Keratinocyte (primary cell): ENCODE data around the gene RHBDL2. TPM values are rescaled to one million over a fixed set of nuclear protein-coding genes. Genes with fewer than 3 reads are reported as not detected.
"Not testable (repeated sequence)": the region's sequence is repeated elsewhere in the genome, so short reads cannot be mapped to it uniquely, and the experiment has no call there.

Experiments
- DNase-seq: peaks from one replicate; pipeline ENCODE4 v3.0.0-alpha.2; 2011; ENCODE audit warnings: low read depth, missing footprints, low spot score
- FAIRE-seq: peaks from 2 replicates; lab custom pipeline; 2011; peaks lifted over from hg19 to GRCh38; lab: Jason Lieb, UNC
- H2AFZ ChIP-seq: 2 replicates; pipeline ENCODE4 v1.6.0; 2012; ENCODE audit warnings: low read length, control low read depth, inconsistent platforms; ENCODE audit not compliant: control insufficient read depth
- H3K27ac ChIP-seq: 2 replicates; pipeline ENCODE4 v1.5.1; 2011; ENCODE audit warnings: low read length; ENCODE audit not compliant: control insufficient read depth, insufficient read depth
- H3K27me3 ChIP-seq: 3 replicates; pipeline ENCODE4 v1.6.0; 2011; ENCODE audit warnings: low read length; ENCODE audit not compliant: control insufficient read depth, insufficient read depth; ENCODE audit errors: extremely low read depth
- H3K36me3 ChIP-seq, 2 experiments: 2 replicates in 1 of 2; 3 replicates in 1 of 2; pipeline ENCODE4 v1.5.1; 2011; ENCODE audit warnings: low read length in 2 of 2, mild to moderate bottlenecking in 1 of 2; ENCODE audit not compliant: control insufficient read depth in 2 of 2, insufficient read depth in 2 of 2; ENCODE audit errors: extremely low read depth in 1 of 2
- H3K4me1 ChIP-seq: 3 replicates; pipeline ENCODE4 v1.5.1; 2011; ENCODE audit warnings: low read length; ENCODE audit not compliant: control insufficient read depth, insufficient read depth; ENCODE audit errors: extremely low read depth
- H3K4me2 ChIP-seq: 3 replicates; pipeline ENCODE4 v1.6.0; 2011; ENCODE audit warnings: low read depth, low read length; ENCODE audit not compliant: control insufficient read depth, insufficient read depth; ENCODE audit errors: extremely low read depth
- H3K4me3 ChIP-seq, 3 experiments: fragments of 200-600 bp in 1 of 3; sonication (generic) in 1 of 3; 2 replicates in 2 of 3; 3 replicates in 1 of 3; pipeline ENCODE4 v1.5.1; 2011 to 2016; ENCODE audit warnings: low read length in 3 of 3, mild to moderate bottlenecking in 3 of 3, control low read depth in 2 of 3, inconsistent platforms in 1 of 3, low read depth in 1 of 3, mixed read lengths in 1 of 3, mixed run types in 1 of 3, moderate library complexity in 1 of 3; ENCODE audit not compliant: control insufficient read depth in 2 of 3, insufficient read depth in 2 of 3; ENCODE audit errors: extremely low read depth in 1 of 3
- H3K79me2 ChIP-seq: 2 replicates; pipeline ENCODE4 v1.6.0; 2012; ENCODE audit warnings: low read length; ENCODE audit not compliant: control insufficient read depth, insufficient read depth
- H3K9ac ChIP-seq: 3 replicates; pipeline ENCODE4 v1.6.0; 2011; ENCODE audit warnings: low read length; ENCODE audit not compliant: control insufficient read depth, insufficient read depth; ENCODE audit errors: extremely low read depth
- H3K9me1 ChIP-seq: 3 replicates; pipeline ENCODE4 v1.6.0; 2011; ENCODE audit warnings: low read length; ENCODE audit not compliant: control insufficient read depth, insufficient read depth; ENCODE audit errors: extremely low read depth
- H3K9me3 ChIP-seq: 2 replicates; pipeline ENCODE4 v1.5.1; 2012; ENCODE audit warnings: low read depth, low read length; ENCODE audit not compliant: control insufficient read depth
- H4K20me1 ChIP-seq: 3 replicates; pipeline ENCODE4 v1.6.0; 2011; ENCODE audit warnings: low read length; ENCODE audit not compliant: control insufficient read depth, insufficient read depth; ENCODE audit errors: extremely low read depth
- EZH2 ChIP-seq: IDR thresholded peaks from one replicate; pipeline ENCODE4 v1.6.1; 2012; ENCODE audit warnings: inconsistent platforms, mild to moderate bottlenecking, low read length, moderate library complexity
- dilution Hi-C: fragments of 300-500 bp; cut with MboI; formaldehyde crosslinking; loops from one replicate; pipeline ENCODE4 v1.7.0; 2020; ENCODE audit warnings: low sequenced_read_pairs; ENCODE audit not compliant: extremely low pct_ligation_motif_present
- polyA plus RNA-seq, 5 experiments: library from polyadenylated mRNA; depleted of rRNA in 3 of 5; stranded (reverse) in 3 of 5; stranded (forward) in 1 of 5; unstranded in 1 of 5; fragments of >200 nt; gene quantifications; 1 replicate in 1 of 5; 2 replicates in 3 of 5; 3 replicates in 1 of 5; pipeline versions ENCODE4 v1.2.1 to v1.2.3, GENCODE V29; 2011 to 2012; ENCODE audit warnings: missing spikeins in 2 of 5, low read depth in 1 of 5, low replicate concordance in 1 of 5
- TF ChIP-seq, protein P1 (sequence below), 3 experiments: IDR thresholded peaks in 1 of 3; conservative IDR thresholded peaks in 1 of 3; optimal IDR thresholded peaks in 1 of 3; 2 replicates in 2 of 3; 3 replicates in 1 of 3; pipeline versions ENCODE3 to v1.5.1; 2011; ENCODE audit warnings: low read length in 3 of 3, mild to moderate bottlenecking in 3 of 3, moderate library complexity in 2 of 3, control low read depth in 1 of 3, inconsistent platforms in 1 of 3; ENCODE audit not compliant: insufficient read depth in 2 of 3; ENCODE audit errors: extremely low read depth in 1 of 3

Gene RHBDL2
- polyA plus RNA-seq, 1 donor (not counting 4 experiments of a cell fraction or from before 2014, with no cell fraction given): 7.9 TPM

DNA sequence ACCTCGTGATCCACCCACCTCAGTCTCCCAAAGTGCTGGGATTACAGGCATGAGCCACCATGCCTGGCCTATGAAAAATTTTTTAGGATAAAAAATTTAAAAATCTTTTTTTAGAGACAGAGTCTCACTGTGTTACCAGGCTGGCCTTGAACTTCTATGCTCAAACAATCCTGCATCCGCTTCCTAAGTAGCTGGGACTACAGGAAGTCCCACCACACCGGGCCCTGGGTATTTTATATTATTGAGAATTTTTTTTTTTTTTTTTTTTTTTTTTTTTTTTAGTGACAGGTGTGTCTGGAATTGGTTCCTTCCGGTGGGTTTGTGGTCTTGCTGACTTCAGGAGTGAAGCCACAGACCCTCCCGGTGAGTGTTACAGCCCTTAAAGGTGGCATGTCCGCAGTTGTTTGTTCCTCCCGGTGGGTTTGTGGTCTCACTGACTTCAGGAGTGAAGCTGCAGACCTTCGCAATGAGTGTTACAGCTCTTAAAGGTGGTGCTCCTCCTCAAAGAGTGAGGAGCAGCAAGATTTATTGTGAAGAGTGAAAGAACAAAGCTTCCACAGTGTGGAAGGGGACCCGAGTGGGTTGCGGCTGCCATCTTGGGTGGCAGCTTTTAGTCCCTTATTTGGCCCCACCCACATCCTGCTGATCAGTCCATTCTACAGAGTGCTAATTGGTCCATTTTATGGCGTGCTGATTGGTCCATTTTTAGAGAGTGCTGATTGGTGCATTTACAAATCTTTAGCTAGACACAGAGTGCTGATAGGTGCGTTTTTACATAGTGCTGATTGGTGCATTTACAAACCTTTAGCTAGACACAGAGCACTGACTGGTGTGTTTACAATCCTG lies 36.0 kb upstream of the RHBDL2 start:
- H3K79me2 ChIP-seq, H3K27me3 ChIP-seq, H3K9ac ChIP-seq, H3K4me2 ChIP-seq, H4K20me1 ChIP-seq, H3K9me1 ChIP-seq, H3K9me3 ChIP-seq, DNase-seq, H3K4me1 ChIP-seq, H3K27ac ChIP-seq, H3K4me3 ChIP-seq, dilution Hi-C loops, H2AFZ ChIP-seq, H3K36me3 ChIP-seq, FAIRE-seq: not testable (repeated sequence)

- H3K9ac ChIP-seq: no peak overlapping the region
- H3K27me3 ChIP-seq: no peaks in the 10 kb centered on the region
- TF ChIP-seq, protein P1, sequence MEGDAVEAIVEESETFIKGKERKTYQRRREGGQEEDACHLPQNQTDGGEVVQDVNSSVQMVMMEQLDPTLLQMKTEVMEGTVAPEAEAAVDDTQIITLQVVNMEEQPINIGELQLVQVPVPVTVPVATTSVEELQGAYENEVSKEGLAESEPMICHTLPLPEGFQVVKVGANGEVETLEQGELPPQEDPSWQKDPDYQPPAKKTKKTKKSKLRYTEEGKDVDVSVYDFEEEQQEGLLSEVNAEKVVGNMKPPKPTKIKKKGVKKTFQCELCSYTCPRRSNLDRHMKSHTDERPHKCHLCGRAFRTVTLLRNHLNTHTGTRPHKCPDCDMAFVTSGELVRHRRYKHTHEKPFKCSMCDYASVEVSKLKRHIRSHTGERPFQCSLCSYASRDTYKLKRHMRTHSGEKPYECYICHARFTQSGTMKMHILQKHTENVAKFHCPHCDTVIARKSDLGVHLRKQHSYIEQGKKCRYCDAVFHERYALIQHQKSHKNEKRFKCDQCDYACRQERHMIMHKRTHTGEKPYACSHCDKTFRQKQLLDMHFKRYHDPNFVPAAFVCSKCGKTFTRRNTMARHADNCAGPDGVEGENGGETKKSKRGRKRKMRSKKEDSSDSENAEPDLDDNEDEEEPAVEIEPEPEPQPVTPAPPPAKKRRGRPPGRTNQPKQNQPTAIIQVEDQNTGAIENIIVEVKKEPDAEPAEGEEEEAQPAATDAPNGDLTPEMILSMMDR (optimal IDR thresholded peaks at IDR 0.05 in 1 of 3, IDR thresholded peaks at IDR 0.05 in 1 of 3, conservative IDR thresholded peaks at IDR 0.05 in 1 of 3; ENCODE audit: extremely low read depth in 1 of 3, insufficient read depth in 2 of 3, low read length in 3 of 3): no peak
- TF ChIP-seq EZH2: no peak
- no peaks in the 10 kb centered on the region for H3K79me2 ChIP-seq
- H3K27ac ChIP-seq: no peak overlapping the region
- no peak overlapping the region for H3K4me3 ChIP-seq
- no peaks in the 10 kb centered on the region for H3K36me3 ChIP-seq
- no peaks in the 10 kb centered on the region for H3K9me3 ChIP-seq
- no peak for FAIRE-seq
- DNase-seq: no peak
- dilution Hi-C loops: no loop called here
- H3K4me2 ChIP-seq: no peak overlapping the region
- no peaks in the 10 kb centered on the region for H3K9me1 ChIP-seq
- H2AFZ ChIP-seq: no peak overlapping the region
- no peaks in the 10 kb centered on the region for H4K20me1 ChIP-seq
- no peaks in the 10 kb centered on the region for H3K4me1 ChIP-seq
These were observed 32.2 kb upstream of the RHBDL2 start for GRCh38 chr1:38973659-38974437.

DNA sequence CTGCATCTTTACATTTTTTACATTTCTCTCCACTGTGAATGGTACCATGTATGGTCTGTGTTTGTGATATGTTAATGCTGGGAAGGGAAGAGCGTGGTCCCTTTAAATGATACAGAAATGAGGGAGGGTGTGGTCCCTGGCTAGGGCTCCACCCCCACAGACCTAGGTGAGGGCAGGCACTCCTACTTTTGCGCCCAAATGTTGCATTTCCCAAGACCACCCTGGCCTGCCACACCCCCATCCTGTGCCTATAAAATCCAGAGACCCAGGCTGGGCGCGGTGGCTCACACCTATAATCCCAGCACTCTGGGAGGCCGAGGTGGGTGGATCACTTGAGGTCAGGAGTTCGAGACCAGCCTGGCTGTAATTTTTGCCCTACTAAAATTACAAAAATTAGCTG lies 31.5 kb upstream of the RHBDL2 start:
- dilution Hi-C loops, H3K27me3 ChIP-seq, H3K4me3 ChIP-seq, DNase-seq, H3K36me3 ChIP-seq, H2AFZ ChIP-seq, H3K27ac ChIP-seq, H3K9ac ChIP-seq, FAIRE-seq, H3K4me2 ChIP-seq, H3K4me1 ChIP-seq, H4K20me1 ChIP-seq, H3K79me2 ChIP-seq, H3K9me3 ChIP-seq, H3K9me1 ChIP-seq: not testable (repeated sequence)
